Testis (tissue), 2 donors: ENCODE results near the gene CGB2.
"Not testable (repeated sequence)": the region's sequence is repeated elsewhere in the genome, so short reads cannot be mapped to it uniquely, and the experiment has no call there.

Experiments
- POLR2A ChIP-seq: fragments of 450-650 bp; IDR thresholded peaks from one replicate; pipeline ENCODE4 v1.6.1; 2017; ENCODE audit warnings: antibody characterized with exemption, mild to moderate bottlenecking, moderate library complexity
- TF ChIP-seq, protein P1 (sequence below), 3 experiments: fragments of 450-650 bp in 2 of 3; fragments of 200-600 bp in 1 of 3; sonication (generic) in 1 of 3; IDR thresholded peaks; one replicate each; pipeline ENCODE4 v1.5.1; 2016 to 2019; ENCODE audit warnings: antibody characterized with exemption in 3 of 3, mild to moderate bottlenecking in 2 of 3, moderate library complexity in 1 of 3

DNA sequence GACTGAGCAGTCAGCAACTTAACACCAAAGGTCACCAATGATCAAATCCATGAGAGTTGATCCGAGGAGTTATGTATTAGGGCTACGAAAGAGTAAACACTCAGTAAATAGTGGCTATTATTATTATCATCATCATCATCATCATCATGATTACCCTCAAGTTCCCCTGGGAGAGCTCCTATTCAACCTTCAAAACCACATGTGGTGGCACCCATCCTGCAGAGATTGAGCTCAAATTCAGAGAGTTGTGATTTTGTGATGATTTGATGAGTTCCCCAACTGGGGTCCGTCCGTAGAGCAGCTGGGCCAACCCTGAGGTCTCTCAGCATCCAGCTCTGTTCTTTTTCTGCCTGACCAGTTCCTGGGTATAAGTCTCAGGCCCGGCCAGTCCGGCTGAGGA lies 6.6 kb upstream of the CGB2 start:
- TF ChIP-seq POLR2A, result not testable (repeated sequence)
- TF ChIP-seq, protein P1, sequence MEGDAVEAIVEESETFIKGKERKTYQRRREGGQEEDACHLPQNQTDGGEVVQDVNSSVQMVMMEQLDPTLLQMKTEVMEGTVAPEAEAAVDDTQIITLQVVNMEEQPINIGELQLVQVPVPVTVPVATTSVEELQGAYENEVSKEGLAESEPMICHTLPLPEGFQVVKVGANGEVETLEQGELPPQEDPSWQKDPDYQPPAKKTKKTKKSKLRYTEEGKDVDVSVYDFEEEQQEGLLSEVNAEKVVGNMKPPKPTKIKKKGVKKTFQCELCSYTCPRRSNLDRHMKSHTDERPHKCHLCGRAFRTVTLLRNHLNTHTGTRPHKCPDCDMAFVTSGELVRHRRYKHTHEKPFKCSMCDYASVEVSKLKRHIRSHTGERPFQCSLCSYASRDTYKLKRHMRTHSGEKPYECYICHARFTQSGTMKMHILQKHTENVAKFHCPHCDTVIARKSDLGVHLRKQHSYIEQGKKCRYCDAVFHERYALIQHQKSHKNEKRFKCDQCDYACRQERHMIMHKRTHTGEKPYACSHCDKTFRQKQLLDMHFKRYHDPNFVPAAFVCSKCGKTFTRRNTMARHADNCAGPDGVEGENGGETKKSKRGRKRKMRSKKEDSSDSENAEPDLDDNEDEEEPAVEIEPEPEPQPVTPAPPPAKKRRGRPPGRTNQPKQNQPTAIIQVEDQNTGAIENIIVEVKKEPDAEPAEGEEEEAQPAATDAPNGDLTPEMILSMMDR (IDR thresholded peaks at IDR 0.05), result not testable (repeated sequence)
